NK-92 (cell line): ENCODE results near the gene NOL9.

ENCODE experiments used
- DNase-seq: peaks from one replicate; lab custom pipeline; 2025; ENCODE audit not compliant: unreplicated experiment; lab: John Stamatoyannopoulos, UW

NOL9 gene

GRCh38 chr1:6473156-6473555 lies 81.2 kb downstream of the NOL9 start:
- no peak for DNase-seq

GRCh38 chr1:6472391-6472790 lies 81.9 kb downstream of the NOL9 start:
- DNase-seq, result no peak

GRCh38 chr1:6471970-6472368 lies 82.3 kb downstream of the NOL9 start:
- no peak for DNase-seq
